Peyer's patch (tissue), 4 donors: ENCODE results near the gene CCDC69.

Experiments
- CTCF ChIP-seq, 6 experiments: fragments of 450-650 bp in 4 of 6; fragments of 200-600 bp in 2 of 6; sonication (generic) in 1 of 6; IDR thresholded peaks; one replicate each; pipeline ENCODE4 v1.5.1; 2017 to 2019; ENCODE audit warnings: antibody characterized with exemption in 6 of 6, mild to moderate bottlenecking in 3 of 6, moderate library complexity in 1 of 6
- POLR2A ChIP-seq, 2 donors: fragments of 450-650 bp; IDR thresholded peaks; one replicate each; pipeline ENCODE4 v1.5.1; 2017; ENCODE audit warnings: antibody characterized with exemption in 2 of 2, mild to moderate bottlenecking in 2 of 2, moderate library complexity in 2 of 2

GRCh38 chr5:151182976-151183375 is 40.9 kb downstream of the CCDC69 start:
- TF ChIP-seq POLR2A (IDR thresholded peaks at IDR 0.05): no peak
- no peak for TF ChIP-seq CTCF (IDR thresholded peaks at IDR 0.05)
